HG02938 (cell line): ENCODE measurements around the gene PAXX.

ENCODE experiments used
- ATAC-seq: cut with Tn5 transposase; IDR thresholded peaks from one replicate; pipeline ENCODE4 v1.9.1; 2021; ENCODE audit warnings: mild to moderate bottlenecking, moderate library complexity; ENCODE audit not compliant: unreplicated experiment

Gene PAXX

DNA sequence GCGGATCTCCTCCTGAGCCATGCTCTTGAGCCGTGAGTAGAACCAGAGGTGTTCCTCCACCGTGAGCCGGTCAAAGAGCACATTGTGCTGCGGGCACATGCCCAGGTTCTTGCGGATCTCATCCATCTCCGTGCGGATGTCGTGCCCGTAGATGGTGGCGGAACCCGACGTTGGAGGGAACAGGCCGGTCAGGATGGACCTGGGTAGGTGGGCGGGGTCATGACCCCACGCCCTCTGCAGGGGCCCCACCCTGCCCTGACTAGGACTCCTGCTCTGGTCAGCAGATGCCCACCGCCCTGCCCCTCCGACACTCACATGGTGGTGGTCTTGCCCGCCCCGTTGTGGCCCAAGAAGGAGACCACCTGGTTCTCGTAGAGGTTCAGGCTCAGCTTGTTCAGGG, 23.8 kb downstream of the PAXX start:
- ATAC-seq = no peak

DNA sequence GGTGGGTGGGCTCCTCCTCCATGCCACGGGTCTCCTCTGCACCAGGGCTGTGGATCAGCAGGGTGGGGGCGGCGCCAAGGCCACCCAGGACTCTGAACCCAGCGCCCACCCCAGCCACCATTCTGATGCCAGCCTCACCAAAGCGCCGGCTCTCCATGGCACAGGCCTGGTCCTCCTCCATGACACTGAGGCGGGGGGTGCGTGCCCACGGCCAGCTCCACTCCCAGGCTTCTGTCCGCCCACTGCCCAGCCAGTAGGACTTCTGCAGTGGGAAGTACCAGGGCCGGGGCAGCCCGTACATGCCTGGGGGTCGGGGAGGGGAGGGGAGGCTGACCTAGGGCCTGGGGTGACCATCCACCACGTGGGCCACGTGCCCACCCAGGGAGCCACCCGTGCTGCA, 24.2 kb downstream of the PAXX start:
- ATAC-seq = no peak

DNA sequence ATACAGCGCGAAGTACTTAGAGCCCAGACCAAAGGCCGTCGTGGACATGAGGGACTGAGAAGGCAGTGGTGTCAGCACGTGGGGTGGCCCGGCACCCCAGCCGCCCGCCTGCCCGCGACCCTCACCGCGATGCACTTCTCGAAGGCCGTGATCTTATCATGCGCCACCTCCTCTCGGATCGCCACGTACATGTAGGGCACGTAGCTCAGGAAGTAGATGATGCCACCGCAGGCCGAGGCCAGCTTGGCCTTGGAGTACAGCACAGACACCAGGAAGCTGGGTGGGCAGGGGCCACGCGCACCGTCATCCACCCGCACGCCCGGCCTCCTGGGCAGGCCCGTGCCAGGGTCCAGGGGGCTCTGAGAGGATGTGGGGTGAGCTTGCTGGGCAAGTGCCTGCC, 24.8 kb downstream of the PAXX start:
- no peak for ATAC-seq

DNA sequence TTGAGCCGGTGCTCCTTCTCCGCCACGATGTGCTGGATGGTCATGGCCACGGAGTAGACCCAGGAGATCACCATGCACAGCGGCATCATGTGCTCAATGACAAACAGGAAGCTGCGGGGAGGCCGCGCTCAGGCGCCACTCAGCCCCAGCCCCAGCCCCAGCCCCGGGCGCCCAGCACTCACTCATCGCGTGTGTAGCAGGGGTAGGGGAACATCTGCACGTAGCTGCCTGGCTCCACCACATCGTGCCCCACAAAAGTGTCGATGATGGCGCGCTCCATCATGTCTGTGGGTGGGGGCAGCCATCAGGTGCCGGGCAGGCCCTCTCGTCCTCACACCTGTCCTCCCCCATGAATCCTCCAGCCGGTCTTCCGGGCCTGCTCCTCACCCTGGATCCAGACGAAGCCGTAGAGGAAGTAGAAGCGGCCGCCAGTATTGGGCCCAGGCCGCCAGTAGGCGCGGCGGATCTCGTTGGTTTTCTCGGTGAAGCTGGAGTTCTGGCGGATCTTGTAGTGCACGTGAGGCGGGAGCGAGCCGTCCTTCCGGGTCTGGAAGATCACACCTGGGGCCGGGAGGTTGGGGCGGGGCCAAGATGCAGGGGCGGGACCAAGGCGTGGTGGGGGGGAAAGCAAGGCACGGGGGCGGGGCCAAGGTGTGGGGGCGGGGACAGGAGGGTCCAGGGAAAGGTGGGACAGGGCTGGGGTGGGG, 25.7 kb downstream of the PAXX start:
- ATAC-seq = no peak

DNA sequence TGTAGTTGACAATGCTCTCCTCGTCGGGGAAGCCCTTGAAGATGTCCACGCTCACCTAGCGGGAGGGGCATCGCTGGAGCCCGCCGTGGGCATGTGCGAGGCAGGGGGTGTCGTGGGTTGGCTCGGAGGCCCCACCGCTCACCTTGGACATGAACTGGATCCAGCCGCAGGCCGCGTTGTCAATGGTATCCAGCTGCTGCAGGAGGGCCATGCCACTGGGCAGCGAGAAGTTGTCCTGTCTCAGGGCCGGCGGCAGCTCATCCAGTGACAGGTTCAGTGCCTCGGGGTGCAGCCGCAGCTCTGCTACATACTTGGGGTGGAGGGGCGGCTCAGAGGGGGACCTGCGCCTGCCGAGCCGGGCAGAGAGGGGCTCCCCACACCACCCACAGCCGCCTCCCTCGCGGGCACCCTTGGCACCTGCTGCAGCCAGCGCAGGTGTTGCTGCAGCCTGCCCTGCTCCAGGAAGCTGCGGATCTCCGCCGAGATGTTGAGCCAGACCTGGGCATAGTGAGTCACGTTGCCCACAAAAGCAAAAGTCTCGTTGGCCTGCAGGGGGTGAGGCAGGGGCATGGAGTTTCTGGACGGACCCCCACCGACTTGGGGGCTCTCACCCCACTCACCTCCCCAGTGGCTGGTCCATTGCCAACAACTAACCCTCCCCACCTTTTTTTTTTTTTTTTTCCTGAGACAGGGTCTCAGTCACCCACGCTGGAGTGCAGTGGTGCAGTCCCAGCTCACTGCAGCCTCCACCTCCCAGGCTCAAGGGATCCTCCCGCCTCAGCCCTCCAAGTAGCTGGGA, 26.7 kb downstream of the PAXX start:
- no peak for ATAC-seq

DNA sequence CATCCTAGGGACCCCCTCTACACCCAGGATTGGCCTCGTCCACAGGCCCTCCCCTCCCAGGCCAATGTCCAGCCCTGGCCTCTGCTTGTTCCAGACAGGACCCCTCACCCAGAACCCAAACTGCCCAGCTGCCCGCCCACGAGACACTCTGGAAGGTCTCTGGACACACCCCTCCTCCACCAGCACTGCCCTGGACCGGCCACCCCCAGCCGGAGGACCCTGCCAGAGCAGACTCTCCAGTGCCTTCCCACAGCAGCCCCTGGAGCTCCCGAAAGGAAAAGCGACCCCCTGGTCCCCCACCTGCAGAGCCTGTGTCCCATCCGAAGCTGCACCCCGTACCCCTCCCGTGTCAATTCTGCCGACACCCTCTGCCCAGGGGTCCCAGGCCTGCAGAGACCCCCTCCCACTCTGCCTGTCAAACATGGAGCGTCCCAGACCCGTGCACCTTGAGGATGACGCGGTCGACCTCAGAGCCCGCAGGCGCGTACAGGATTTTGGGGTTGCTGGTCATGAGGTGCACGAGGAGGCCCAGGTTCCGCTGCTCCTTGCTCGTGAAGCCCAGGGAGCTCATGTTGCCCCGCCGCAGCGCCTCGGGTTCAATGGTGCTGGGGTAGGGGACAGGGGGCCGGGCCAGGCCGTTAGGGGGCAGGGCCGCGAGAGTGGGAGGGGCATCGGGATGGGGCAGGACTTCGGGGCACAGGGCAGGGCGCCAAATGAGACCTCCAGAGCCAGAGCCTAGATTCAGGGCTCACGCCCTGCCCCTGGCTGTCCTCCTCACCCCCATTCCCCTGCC, 27.9 kb downstream of the PAXX start:
- no peak for ATAC-seq

DNA sequence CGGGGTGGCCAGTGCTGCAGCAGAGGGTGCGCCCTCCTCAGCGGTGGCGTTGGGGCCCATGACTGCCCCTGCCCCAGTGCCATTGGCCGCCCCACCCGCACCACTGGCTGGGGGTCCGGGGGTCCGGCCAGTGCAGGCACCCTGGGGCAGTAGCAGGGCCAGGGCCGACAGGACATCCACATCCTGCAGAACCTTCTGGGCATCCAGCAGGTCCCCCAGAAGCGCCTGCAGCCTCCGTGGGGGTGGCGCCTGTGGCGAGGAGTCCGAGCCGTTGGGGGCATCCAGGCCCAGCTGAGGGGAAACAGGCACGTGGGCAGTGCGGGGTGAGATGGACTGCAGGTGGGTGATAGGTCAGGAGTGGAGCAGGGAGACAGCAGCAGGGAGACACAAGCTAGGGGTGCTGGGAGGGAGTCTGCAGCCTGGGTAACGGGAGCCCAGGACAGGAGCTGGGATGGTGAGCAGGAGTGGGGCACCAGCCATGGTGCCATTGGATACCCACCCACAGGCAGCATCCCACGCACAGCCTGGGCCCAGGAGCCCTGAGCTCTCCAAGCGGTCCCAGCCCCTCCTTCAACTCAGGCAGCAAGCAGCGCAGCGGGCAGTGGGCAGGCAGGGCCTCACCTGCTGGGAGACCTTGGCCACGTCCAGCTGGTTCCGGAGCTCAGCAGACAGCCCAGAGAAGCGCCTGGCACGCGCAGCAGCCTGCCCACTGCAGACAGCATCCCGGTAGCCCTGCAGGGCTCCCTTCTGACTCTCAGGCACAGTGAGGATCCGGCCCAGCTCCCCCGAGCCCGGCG, 28.7 kb downstream of the PAXX start:
- ATAC-seq = no peak

DNA sequence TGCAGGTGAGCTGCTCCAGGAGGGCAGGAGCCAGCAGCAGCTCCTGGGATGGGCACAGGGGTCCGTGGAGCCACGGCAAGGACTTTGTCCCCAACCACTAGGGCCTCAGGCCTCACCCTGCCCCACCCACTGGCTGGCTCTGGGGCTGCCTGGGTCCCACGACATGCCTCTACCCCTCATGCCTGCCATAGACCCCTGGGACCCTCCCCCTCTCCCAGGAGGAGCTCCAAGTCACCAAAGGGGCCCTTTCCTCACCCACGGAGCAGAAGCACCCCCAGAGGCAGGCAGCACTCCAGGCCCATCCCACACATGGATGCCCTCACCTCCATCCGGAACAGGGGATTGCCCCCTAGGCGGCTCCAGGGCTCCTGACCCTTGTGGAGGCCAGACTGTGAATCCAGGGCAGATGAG, 29.4 kb downstream of the PAXX start:
- ATAC-seq = no peak

DNA sequence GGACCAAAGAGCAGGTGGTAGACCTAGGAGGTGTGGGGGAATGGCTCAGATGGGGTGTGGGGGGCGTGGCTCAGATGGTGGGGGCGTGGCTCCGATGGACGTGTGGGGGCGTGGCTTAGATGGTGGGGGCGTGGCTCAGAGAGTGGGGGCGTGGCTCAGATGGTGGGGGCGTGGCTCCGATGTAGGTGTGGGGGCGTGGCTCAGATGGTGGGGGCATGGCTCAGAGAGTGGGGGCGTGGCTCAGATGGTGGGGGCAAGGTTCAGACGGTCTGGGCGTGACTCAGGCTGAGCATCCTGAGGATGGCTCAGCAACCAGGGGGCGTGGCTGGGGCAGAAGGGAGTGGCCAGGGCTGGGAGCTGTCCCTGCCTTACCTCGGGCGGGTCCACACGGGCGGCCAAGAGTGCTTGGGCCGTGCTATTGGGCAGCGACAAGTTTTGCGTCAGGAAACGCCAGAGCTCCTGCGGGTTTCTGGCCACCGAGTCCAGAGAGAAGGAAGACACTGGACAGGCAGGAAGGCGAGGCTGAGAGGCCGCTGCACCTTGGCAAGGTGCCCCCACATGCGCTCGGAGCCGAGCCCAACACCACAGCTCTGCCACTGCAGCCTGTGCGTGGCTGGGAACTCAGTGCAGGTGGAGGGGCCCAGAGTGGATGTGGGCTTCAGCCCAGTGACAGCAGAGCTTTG, 29.9 kb downstream of the PAXX start:
- ATAC-seq = no peak

DNA sequence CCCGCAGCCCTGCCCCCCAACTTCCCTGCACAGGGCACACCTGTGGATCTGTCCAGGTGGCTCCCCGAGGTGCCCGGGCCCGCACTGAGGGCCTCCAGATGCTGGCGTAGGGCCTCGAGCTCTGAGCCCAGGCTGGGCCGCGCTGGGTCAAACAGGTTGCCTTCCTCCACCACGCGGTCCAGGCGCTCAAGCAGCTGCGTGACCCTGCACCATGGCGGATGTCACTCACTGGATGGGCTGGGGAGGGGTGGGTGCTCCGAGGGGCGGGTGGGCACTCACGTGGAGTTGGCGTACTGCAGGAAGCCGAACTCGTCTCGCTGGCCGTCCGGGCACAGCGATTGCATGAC, 30.4 kb downstream of the PAXX start:
- ATAC-seq = no peak

DNA sequence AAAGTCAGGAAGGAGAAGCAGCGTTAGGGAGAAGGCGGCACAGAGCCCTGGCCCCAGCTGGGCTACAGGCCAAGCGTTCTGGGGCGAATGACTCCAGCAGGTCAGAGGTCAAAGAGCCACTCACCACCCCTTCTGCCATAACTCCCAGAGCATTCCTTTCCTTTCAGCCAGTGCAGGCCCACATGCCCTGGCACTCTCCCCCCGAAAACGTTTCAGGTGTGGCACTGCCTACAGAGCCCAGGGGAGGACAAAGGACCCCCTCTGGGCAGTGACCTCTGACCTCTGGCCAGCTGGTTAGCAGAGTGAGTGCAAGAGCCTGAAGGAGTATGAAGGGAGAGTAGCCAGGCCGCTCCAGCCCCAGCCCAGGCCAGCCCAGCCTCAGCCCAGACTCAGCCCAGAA, 30.9 kb downstream of the PAXX start:
- ATAC-seq = no peak

DNA sequence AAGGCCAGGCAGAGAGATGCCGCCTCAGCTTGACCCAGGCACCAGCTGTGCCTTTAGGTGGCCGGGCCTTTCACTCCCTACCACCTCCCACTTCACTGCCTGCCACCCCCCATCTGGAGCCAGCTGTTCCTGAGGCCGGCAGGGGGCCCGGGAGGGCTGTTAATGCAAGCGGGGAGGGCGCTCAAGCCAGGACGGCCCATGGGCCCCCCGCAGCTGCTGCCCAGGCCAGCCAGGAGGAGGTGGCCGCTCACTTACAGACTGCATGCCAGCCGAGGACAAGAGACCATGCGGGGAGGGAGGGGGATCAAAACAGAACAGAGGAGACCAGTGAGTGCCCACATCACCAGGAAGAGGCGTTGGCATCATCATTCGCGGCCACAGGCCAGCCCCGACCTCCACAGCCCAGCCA, 31.4 kb downstream of the PAXX start:
- no peak for ATAC-seq

DNA sequence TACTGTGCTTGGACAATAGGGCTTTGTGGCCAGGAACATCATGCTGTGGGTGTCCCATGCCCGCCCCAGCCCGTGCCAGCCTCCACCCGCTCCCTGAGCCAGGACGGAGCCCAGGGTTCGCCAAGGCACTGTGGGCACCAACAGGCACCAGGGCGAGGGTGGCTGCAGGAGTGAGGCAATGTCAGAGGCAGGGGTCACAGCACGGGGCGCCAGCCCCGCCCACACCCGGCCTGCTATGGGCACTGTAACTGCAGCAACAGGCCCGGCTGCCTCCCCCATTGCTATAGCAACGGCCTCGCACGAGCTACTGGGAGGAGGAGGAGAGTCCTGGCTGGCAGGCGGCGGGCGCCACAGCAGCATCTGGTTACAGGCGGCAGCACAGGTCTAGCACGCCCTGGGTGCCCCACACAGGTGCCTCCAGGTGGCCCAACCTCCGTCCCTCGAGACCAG, 33.3 kb downstream of the PAXX start:
- ATAC-seq = no peak

DNA sequence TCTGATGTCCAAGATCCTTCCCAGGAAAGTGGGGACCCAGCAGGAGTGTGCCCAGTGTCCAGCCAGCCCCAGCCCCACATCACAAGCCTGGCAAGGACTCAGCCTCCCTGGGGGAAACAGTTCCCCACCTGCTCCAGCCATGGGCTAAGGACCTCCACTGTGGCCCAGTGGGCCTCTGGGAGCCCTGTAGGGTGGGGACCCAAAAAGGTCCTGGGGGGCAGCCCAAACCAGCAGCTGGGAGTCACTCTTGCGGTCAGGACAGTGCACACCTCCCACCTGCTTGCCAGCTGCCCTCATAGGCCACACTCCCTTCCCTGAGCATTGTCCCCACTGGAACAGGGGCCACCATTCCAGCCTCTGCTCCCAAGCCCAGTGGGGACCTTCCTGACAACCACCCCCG, 34.2 kb downstream of the PAXX start:
- ATAC-seq = no peak

DNA sequence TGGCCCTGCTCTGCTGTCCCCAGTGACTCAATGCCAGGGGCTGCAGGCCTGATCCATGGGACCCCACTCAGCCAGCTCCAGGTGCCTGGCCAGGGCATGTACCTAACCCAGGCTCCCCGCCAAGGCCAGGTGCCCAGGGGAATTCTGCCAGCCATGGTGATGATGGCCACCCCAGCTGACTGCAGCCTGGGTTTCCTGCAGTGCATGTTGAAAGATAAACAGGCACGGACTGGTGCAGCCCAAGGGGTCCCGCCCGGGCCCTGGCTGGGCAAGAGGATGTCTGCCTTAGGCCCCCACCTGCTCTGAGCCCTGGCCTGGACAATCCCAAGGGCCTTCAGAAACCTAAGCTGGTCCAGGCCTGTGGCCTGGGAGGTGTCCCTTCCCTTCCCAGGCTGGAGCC, 34.6 kb downstream of the PAXX start:
- ATAC-seq = no peak

DNA sequence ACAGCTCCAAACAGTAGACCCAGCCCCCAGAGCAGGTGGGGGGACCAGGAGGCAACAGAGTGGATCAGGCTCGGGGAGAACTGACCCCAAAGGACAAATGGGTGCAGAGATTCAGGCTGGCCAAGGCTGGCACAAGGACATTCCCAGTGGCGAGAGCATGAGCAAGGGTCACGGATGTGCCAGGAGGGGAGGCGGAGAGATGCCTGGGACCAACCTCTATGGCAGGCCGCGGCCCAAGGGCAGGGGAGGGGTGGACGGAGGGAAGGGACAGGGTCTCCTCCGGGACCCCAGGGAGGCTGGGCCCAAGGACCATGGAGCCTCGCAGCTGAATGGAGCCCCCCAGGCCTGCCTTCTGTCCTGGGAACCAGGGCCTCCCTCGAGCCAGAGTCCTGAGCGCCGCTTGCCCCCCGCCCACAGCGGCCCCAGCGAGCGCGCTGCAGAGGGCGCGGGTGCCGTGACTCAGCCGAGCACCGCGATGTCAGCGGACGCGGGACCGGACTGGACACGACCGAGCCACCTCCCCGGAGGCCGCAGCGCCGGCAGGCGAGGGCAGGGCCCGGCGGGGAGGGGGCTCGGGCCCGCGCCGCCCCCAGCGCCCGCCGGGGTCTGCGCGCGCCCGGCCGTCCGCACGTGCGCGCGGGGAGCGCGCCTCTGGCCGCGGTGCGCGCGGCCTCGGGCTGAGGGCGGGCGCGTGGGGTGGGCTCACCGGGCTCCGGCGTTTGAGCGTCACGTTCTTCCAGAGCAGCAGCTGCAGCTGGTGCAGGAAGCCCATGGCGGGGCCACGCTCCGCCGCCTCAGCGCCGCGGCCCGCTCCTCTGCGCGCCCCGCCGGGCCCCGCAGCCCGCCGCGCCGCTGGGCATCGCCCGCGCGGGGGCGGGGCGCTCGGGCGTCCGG, 35.4 kb downstream of the PAXX start, which contains the start of gene ABCA2:
Gene ABCA2, minus strand, starts transcription at position 869 of the 894 bp plus-strand sequence. Its CDS starts 97 bp downstream, at position 772.
- no peak for ATAC-seq

DNA sequence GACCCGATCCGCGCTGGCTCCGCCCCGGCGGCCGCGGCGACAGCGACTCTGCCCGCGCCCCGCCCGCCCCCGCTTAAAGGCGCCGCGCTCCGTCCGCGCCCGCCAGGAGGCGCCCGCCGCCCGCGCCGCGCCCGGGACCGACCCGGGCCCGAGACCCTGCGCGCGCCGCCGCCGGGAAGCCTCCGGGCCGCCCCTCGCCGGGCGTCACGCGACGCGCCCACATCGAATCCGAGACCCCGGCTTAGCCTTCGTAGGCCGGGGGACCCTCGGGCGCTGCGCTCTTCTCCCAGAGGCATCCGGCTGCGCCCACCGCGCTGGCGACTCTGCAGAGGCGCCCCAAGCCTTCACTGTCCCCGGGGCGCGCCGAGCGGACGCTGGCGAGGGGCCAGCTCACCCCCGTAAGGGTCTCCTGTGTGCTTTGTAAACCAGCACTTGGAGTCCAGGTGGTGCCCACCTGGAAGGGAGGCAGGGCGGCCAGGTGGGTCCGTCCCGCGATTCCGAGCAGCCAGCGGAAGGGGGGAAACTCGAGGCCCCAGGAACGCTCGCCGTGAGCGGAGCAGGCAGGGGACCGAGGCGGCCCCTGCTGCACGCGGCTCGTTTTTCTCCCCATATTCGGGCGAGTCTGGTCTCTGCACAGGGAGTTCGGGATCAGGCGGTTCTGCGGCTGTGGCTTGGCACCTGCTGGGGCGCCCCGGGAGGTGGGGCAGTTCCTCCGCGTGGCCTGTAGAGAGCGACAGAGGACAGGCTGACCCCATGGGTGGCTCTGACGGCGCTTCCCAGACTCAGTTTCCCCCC, 36.2 kb downstream of the PAXX start:
- no peak for ATAC-seq
